Activated CD8-positive, alpha-beta T cell treated with anti-CD3 and anti-CD28 coated beads, Interleukin-2, amount 10 ng/mL, durations not matched to agents 7 days and 5 days (primary cell): ENCODE data around the gene HEYL. TPM values are rescaled to one million over a fixed set of nuclear protein-coding genes. Genes with fewer than 3 reads are reported as not detected.
A peak's percentile ranks its signal among the peaks of the same experiment; 100 is the strongest.

Source experiments
- ATAC-seq: fragments of 150-1000 bp; cut with Tn5 transposase; one replicate; pipeline ENCODE4 v1.10.0; 2021; ENCODE audit warnings: moderate library complexity
- CTCF ChIA-PET: fragments of 350-600 bp; sonication (Branson Sonifier 250); formaldehyde crosslinking; loops from one replicate; lab custom pipeline; 2021; ENCODE audit warnings: antibody characterized with exemption; lab: Charles Lee
- POLR2A ChIA-PET: fragments of 350-600 bp; sonication (Branson Sonifier 250); formaldehyde crosslinking; loops from one replicate; lab custom pipeline; 2021; ENCODE audit warnings: antibody characterized with exemption; lab: Charles Lee
- DNase-seq: peaks from one replicate; pipeline ENCODE4 v3.0.0-alpha.2; 2020
- H3K27ac Mint-ChIP-seq: one replicate; pipeline ENCODE4 v1.8.0; 2021; ENCODE audit warnings: mild to moderate bottlenecking, mixed read lengths
- H3K27me3 Mint-ChIP-seq: one replicate; pipeline ENCODE4 v1.8.0; 2021; ENCODE audit warnings: low read depth, mixed read lengths
- H3K36me3 Mint-ChIP-seq: one replicate; pipeline ENCODE4 v1.8.0; 2021; ENCODE audit warnings: low read depth, mixed read lengths
- H3K4me1 Mint-ChIP-seq: one replicate; pipeline ENCODE4 v1.8.0; 2021; ENCODE audit warnings: low read depth, mixed read lengths
- H3K4me3 Mint-ChIP-seq: one replicate; pipeline ENCODE4 v1.8.0; 2021; ENCODE audit warnings: mild to moderate bottlenecking, mixed read lengths
- H3K9me3 Mint-ChIP-seq: one replicate; pipeline ENCODE4 v1.8.0; 2022; ENCODE audit warnings: mixed read lengths; ENCODE audit not compliant: insufficient read depth
- total RNA-seq, 2 experiments: library from RNA; stranded (reverse); gene quantifications; one replicate each; pipeline ENCODE4 v1.2.3, GENCODE V29; 2021

The HEYL gene
- total RNA-seq, 2 experiments from 2014 or later, result not detected

DNA sequence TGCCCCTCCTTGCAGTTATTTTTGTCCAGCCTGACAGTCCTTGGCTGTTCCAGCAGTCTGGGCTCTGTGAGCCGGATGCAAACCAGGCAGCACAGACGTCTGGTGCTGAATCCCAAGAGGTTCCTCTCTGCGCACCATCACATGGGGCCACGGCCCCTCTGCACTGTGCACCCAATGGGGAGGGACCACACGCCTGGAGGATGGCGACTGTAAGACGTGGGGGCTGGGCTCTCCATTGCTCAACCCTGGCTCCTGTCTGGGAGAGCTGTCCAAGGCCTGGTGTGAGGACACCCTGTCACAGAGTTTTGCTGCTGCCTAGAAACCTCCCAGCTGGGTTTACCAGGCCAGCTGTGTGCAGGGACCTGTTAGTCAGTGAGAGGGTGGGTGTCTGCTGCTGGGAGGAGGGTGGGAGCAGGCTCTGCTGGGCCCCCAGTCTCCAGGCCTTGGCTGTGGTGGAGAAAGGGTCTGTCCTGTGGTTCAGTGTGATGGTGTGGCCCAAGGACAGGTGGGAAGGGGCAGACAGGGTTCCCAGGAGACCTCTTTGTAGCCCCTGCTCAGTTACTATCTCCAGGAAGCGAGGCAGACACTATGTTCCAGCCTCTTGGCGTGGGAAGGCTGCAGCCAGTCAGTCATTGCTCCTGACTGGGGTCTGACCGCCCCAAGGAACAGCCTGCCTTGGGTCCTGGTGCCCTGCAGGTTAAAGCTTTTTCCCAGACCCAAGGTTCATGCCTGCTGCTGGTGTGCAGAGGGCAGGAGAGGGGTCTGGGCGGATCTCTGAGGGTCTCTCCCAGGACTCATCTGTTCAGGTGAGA is 13.8 kb downstream of the HEYL start:
- Mint-ChIP-seq H3K27me3 (peaks cover 17% of the 10 kb centered on the region), H3K4me3 (no peak overlapping the region), H3K36me3 (no peaks in the 10 kb centered on the region), H3K27ac (no peak overlapping the region), H3K9me3 (no peaks in the 10 kb centered on the region), H3K4me1 (no peaks in the 10 kb centered on the region)
- POLR2A ChIA-PET, result no interaction called here
- CTCF ChIA-PET, result no interaction called here
- no peak for DNase-seq
- no peak for ATAC-seq

DNA sequence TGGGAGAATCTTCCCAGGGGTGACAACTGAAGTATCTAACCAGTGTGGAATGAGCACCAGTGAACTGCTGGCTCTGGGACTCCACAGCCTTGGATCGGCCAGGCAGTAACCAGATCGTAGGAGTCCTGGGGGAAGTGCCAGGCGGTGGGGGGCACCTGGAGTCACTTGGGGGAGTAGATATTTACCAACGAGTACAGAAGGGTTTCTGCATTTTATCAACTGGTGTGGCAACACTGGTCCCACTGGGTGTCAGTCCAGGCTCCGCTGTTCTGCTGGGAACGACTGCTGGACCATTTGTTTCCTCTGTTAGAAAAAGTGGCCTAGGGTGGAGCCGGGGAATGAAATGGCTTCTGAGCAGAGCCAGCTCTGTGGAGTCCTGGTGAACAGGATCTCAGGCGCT is 14.4 kb downstream of the HEYL start:
- DNase-seq (no peak), ATAC-seq (no peak)
- H3K4me3 Mint-ChIP-seq, result no peak overlapping the region
- peaks cover 14% of the 10 kb centered on the region for H3K27me3 Mint-ChIP-seq
- no peaks in the 10 kb centered on the region for H3K9me3 Mint-ChIP-seq
- no peak overlapping the region for H3K27ac Mint-ChIP-seq
- no peaks in the 10 kb centered on the region for H3K4me1 Mint-ChIP-seq
- POLR2A ChIA-PET, result no interaction called here
- CTCF ChIA-PET, result no interaction called here
- no peaks in the 10 kb centered on the region for H3K36me3 Mint-ChIP-seq

DNA sequence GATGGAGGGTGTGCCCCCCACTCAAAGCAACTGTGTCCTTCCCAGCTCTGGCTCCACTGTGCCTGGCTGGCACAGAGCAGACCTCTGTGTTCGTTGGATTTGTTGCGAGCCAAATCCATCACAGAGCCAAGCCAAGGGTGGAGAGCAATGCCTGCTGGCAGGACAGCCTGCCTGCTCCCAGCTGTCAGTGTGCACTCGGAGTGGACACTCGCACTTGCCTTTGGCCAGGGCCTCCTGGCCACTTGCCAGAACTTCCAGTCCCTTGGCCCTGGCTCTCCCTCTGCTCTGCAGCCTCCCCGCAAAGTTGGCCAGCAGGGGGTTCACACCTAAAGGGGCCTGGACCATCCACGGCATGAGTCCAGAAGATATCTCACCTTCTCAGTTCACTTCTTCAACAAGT is 16.4 kb downstream of the HEYL start:
- H3K4me3 Mint-ChIP-seq, result no peak overlapping the region
- DNase-seq (no peak), ATAC-seq (no peak)
- H3K36me3 Mint-ChIP-seq, result no peaks in the 10 kb centered on the region
- H3K27me3 Mint-ChIP-seq, result peaks cover 14% of the 10 kb centered on the region
- H3K27ac Mint-ChIP-seq, result no peak overlapping the region
- no peaks in the 10 kb centered on the region for H3K4me1 Mint-ChIP-seq
- no peaks in the 10 kb centered on the region for H3K9me3 Mint-ChIP-seq
- ChIA-PET CTCF (interaction anchor here (0.5 to 2.9 kb wide), 3 partner anchors 17 to 63 kb away, joined by 3 to 14 read pairs (median 6); no protein-coding TSS in a partner anchor), POLR2A (no interaction called here)

DNA sequence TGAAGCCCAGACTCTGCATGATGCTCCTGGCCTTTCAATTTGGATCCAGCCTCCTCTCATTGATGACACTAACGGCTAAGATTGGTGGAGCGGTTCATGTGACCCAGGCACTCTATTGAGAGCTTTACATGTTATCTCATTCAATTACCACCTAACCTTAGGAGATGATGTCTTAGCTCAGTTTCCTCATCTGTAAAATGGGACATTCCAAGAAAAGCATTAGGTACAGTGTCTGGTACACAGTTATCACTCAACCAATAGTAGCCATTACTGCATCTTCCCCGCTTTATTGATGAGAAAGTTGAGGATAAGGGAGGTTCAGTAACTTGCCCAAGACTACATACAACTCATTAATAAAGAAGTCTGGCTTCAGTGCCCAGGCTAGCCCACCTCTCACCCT is 17.0 kb downstream of the HEYL start:
- no peak for DNase-seq
- ChIA-PET POLR2A (no interaction called here), CTCF (interaction anchor here (1.8 to 2.9 kb wide), 2 partner anchors 16 to 35 kb away, joined by 6 to 14 read pairs; no protein-coding TSS in a partner anchor)
- Mint-ChIP-seq H3K4me3 (no peak overlapping the region), H3K27ac (no peak overlapping the region), H3K36me3 (no peaks in the 10 kb centered on the region), H3K4me1 (no peaks in the 10 kb centered on the region), H3K9me3 (no peaks in the 10 kb centered on the region), H3K27me3 (peaks cover 17% of the 10 kb centered on the region)
- ATAC-seq, result no peak

DNA sequence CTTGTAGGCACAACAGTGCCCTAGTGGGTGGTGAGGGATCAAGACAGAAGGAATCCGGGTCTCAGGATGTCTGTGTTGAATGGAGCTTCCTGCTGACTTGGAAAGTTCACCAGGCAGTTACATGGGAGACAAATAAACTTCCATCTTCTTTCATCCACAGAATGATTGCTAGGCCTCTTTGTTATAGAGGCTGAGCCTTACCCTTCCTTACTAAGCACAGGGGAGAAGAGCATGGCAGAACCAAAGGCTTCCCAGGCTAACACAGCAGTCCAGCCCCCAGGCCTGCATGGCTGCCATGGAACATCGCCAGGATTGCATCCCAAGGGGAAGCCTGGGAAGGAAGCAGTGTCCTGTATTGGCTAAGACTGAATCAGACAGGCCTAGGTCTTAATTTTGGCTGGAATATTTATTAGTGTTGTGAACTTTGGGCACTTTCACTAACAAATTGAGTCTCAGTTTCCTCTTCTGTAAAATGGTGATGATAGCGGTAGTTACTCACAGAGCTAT is 18.7 kb downstream of the HEYL start:
- H3K4me3 Mint-ChIP-seq, result no peak overlapping the region
- POLR2A ChIA-PET, result interaction anchor here (0.9 kb wide), 1 partner anchor 179 kb away, joined by 3 read pairs; no protein-coding TSS in a partner anchor
- no peaks in the 10 kb centered on the region for H3K9me3 Mint-ChIP-seq
- CTCF ChIA-PET, result interaction anchor here (1.4 to 1.6 kb wide), 2 partner anchors 14 to 38 kb away, joined by 5 read pairs; no protein-coding TSS in a partner anchor
- no peak for ATAC-seq
- DNase-seq, result no peak
- H3K4me1 Mint-ChIP-seq, result no peaks in the 10 kb centered on the region
- H3K27me3 Mint-ChIP-seq, result peaks cover 27% of the 10 kb centered on the region
- no peaks in the 10 kb centered on the region for H3K36me3 Mint-ChIP-seq
- no peak overlapping the region for H3K27ac Mint-ChIP-seq

DNA sequence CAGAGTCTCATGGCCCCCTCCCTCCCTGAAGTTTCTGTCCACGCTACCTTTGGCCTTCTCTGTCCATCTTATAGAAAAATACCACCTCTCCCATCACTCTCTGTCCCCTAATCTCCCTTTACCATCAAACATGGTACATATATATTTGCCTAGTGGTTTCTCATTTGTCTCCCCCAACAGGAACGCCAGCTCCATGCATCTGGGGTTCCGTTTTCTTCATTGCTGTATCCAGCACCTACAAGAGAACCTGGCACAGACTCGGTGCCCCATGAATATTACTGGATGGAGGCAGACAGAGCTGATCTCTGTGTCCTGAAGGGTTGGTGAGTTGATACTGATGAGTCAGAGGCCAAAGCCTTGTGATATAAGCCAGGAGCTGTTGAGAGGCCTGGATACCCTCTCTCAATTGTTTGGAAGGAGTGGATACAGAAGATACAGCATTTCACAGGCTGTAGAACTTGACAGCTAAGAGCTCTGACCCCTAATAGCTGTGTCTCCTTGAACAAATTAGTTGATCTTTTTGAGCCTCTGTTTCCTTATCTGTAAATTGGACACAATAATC is 21.9 kb downstream of the HEYL start:
- H3K9me3 Mint-ChIP-seq, result no peaks in the 10 kb centered on the region
- ChIA-PET CTCF (interaction anchor here (1.5 to 1.7 kb wide), 2 partner anchors 11 to 40 kb away, joined by 5 to 14 read pairs; no protein-coding TSS in a partner anchor), POLR2A (no interaction called here)
- peaks cover 14% of the 10 kb centered on the region for H3K27me3 Mint-ChIP-seq
- ATAC-seq (no peak), DNase-seq (no peak)
- no peaks in the 10 kb centered on the region for H3K4me1 Mint-ChIP-seq
- no peak overlapping the region for H3K27ac Mint-ChIP-seq
- H3K36me3 Mint-ChIP-seq, result no peaks in the 10 kb centered on the region
- H3K4me3 Mint-ChIP-seq, result no peak overlapping the region

DNA sequence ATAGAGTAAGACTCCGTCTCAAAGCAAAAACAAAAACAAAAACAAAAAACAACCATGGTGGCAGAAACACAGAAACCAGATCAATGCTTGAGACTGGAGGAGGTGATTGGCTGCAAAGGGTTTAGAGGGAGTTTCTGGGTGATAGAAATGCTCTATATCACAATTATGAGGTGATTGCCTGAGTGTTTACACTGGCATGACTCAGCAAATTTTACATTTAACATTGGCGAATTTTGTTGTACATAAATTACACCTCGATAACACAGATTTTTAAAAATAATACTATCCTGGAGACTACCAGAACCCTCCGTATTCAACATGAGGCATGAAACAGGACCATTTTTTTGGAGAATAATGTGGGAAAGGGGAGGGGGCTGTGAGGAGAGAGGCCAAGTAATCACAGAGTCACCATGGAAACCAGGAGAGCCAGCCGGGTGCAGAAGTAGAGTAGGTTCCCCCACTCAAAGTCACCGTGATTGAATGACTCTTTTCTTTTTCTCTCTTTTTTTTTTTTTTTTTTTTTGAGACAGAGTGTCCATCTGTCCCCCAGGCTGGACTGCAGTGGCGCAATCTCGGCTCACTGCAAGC is 24.3 kb downstream of the HEYL start:
- no peaks in the 10 kb centered on the region for H3K9me3 Mint-ChIP-seq
- H3K36me3 Mint-ChIP-seq, result no peaks in the 10 kb centered on the region
- POLR2A ChIA-PET, result no interaction called here
- ATAC-seq (no peak), DNase-seq (no peak)
- H3K4me3 Mint-ChIP-seq, result no peak overlapping the region
- H3K4me1 Mint-ChIP-seq, result no peaks in the 10 kb centered on the region
- CTCF ChIA-PET, result no interaction called here
- peaks cover 18% of the 10 kb centered on the region for H3K27me3 Mint-ChIP-seq
- no peak overlapping the region for H3K27ac Mint-ChIP-seq

DNA sequence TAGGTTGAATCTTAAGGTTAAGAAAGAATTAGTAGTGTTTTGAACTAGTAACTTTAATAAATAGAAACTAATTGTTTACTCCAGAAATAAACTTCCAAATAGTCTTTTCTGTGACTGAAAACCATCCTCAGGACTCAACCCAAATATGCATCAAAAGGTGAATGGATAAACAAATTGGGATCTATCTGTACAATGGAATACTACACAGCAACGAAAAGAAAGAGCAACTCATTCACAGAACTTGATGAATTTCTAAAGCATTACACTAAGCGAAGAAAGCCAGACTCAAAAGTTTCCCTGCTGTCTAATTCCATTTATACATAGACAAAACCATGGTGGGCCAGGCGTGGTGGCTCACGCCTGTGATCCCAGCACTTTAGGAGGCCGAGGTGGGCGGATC is 25.0 kb downstream of the HEYL start:
- H3K36me3 Mint-ChIP-seq, result no peaks in the 10 kb centered on the region
- H3K27me3 Mint-ChIP-seq, result peaks cover 19% of the 10 kb centered on the region
- POLR2A ChIA-PET, result no interaction called here
- H3K9me3 Mint-ChIP-seq, result no peaks in the 10 kb centered on the region
- no peak overlapping the region for H3K4me3 Mint-ChIP-seq
- H3K4me1 Mint-ChIP-seq, result peaks cover 2% of the 10 kb centered on the region
- no peak overlapping the region for H3K27ac Mint-ChIP-seq
- ATAC-seq, result no peak
- CTCF ChIA-PET, result no interaction called here
- DNase-seq, result no peak

DNA sequence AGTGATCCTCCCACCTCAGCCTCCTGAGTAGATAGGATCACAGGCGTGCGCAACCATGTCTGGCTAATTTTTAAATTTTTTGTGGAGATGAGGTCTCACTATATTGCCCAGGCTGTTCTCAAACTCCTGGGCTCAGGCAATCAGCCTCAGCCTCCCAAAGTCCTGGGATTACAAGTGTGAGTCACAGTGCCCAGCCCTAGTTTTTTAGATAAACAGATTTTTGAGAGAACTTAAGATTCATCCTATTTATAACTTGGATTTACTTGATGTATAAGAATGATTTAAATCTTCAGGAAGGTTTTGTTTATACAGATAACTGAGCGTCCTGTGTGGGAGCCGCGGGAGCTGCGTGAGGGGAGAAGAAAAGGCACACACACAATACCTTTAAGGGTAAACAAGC is 26.2 kb downstream of the HEYL start:
- Mint-ChIP-seq H3K27me3 (peaks cover 25% of the 10 kb centered on the region), H3K4me3 (no peak overlapping the region), H3K36me3 (no peaks in the 10 kb centered on the region), H3K4me1 (peaks cover 4% of the 10 kb centered on the region), H3K27ac (no peak overlapping the region), H3K9me3 (no peaks in the 10 kb centered on the region)
- POLR2A ChIA-PET, result no interaction called here
- CTCF ChIA-PET, result no interaction called here
- ATAC-seq, result no peak
- DNase-seq, result no peak

DNA sequence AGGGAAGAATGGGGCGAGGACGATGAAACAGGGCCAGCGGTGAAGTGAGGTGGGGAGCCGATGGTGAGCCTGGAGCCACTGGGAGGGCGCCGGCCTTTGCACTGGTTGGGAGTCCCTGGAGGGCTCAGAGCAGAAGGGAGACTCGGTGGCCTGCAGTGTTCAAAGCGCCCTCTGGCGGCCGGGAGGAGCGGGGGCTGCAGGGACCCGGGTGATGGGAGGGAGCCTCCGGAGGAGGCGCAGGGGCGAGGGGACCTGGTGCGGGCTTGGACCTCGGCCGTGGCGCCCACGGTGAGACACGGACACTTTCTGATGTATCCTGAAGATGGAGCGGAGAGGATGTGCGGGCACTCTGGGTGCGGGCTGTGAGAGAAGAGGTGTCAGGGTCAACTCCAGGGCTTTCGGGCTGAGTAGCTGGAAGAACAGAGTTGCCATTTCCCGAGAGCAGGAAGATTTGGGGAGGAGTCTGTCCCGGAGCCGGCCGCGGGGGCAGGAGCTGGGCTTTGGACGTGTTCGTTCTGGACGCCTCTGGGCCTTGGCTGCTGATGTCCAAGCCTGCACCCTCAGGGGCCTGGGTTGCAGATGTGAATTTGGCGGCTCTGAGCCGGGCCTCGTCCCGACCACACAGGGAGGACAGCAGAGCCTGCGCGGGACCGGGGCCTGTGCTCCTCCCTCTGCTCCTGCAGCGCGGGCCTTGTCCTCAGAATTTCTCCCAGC is 29.7 kb downstream of the HEYL start:
- DNase-seq (peak; percentile 72), ATAC-seq (peak; percentile 90)
- Mint-ChIP-seq H3K36me3 (no peaks in the 10 kb centered on the region), H3K27me3 (peaks cover 12% of the 10 kb centered on the region), H3K4me3 (no peak overlapping the region), H3K27ac (no peak overlapping the region), H3K4me1 (peaks cover 8% of the 10 kb centered on the region), H3K9me3 (no peaks in the 10 kb centered on the region)
- POLR2A ChIA-PET, result no interaction called here
- CTCF ChIA-PET, result interaction anchor here (1.0 to 9.2 kb wide), 4 partner anchors 8 to 190 kb away, joined by 3 to 295 read pairs (median 28); no protein-coding TSS in a partner anchor

DNA sequence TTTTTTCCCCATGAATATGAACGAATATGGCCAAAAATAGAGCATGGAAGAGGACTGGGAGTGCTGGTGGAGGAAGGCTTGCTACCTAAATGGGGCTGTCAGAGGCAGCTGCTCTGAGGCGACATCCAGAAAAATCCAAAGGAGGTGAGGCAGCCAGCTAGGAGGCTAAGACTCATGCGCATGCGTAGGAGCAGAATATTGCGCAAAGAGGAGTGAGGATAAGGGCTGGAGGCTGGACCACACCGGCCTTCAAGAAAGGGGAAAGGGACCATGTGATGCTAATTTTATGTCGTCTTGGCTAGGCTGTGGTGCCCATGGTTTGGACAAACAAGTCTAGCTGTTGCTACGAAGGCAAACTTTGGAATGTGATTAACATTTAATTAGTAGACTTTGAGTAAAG is 30.5 kb downstream of the HEYL start:
- Mint-ChIP-seq H3K27me3 (peaks cover 15% of the 10 kb centered on the region), H3K4me1 (peaks cover 8% of the 10 kb centered on the region), H3K9me3 (no peaks in the 10 kb centered on the region), H3K36me3 (no peaks in the 10 kb centered on the region), H3K27ac (no peak overlapping the region), H3K4me3 (no peak overlapping the region)
- ATAC-seq, result no peak
- CTCF ChIA-PET, result interaction anchor here (0.6 to 9.2 kb wide), 9 partner anchors 20 to 619 kb away, joined by 3 to 295 read pairs (median 4); no protein-coding TSS in a partner anchor
- DNase-seq, result no peak
- POLR2A ChIA-PET, result no interaction called here
